ENCODE data around the gene WASL. TPM values are rescaled to one million over a fixed set of nuclear protein-coding genes. Genes with fewer than 3 reads are reported as not detected.

The WASL gene
- polyA plus RNA-seq, 2 of the 4 experiments (the other 2 are of a cell fraction) = 18.5 to 21.0 TPM

DNA sequence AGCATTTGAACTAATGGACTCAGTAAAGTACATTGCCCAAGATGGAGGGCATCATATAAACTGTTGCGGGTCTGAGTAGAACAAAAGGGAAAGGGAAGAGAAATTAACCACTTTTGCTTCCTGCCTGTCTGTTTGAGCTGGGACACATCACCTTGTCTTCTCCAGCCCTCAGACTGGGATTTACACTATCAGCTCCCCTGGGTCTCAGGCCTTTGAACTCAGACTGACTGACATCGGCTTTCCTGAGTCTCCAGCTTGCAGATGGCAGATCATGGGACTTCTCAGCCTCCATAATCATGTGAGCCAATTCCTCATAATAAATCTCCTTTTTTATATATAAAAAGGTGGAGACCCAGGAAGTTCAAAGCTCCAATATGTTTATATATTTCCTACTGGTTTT lies 23.0 kb upstream of the WASL start:
- H3K4me1 ChIP-seq = peaks cover 60% of the 10 kb centered on the region
- FAIRE-seq = no peak
- 96% methylated on average over 2 of the region's 2 CpGs for WGBS (ENCODE audit: missing lambda C conversion rate)
- no peak for ATAC-seq
- peak overlapping the region; percentile 66; the same call in 2 of the 3 replicates for H3K4me2 ChIP-seq
- CTCF ChIA-PET = interaction anchor here (0.7 to 4.7 kb wide), 8 partner anchors 25 to 191 kb away, joined by 3 to 27 read pairs (median 4); no protein-coding TSS in a partner anchor
- H3K27ac ChIP-seq = peak overlapping the region in 1 of 2 experiments; percentile 46; a peak in 4 of 6 replicates
- no peak overlapping the region for H3K4me3 ChIP-seq
- TF ChIP-seq HOXB5 (CRISPR knock-in tag; IDR thresholded peaks at IDR 0.05) (no peak), BHLHE40 (IDR thresholded peaks at IDR 0.05; ENCODE audit: low read depth, low read length) (no peak), RAD21 (conservative IDR thresholded peaks at IDR 0.05 in 1 of 2, IDR thresholded peaks at IDR 0.05 in 1 of 2) (no peak), FOSB (CRISPR knock-in tag; IDR thresholded peaks at IDR 0.05) (no peak), NFE2L2 (conservative IDR thresholded peaks at IDR 0.05; ENCODE audit: low read length) (no peak), PBX3 (IDR thresholded peaks at IDR 0.05) (no peak), HES2 (IDR thresholded peaks at IDR 0.05) (no peak), CBX8 (IDR thresholded peaks at IDR 0.05) (no peak), CEBPB (IDR thresholded peaks at IDR 0.05) (no peak), MAFK (IDR thresholded peaks at IDR 0.05; ENCODE audit: partially characterized antibody) (no peak)
- TF ChIP-seq, protein P1, sequence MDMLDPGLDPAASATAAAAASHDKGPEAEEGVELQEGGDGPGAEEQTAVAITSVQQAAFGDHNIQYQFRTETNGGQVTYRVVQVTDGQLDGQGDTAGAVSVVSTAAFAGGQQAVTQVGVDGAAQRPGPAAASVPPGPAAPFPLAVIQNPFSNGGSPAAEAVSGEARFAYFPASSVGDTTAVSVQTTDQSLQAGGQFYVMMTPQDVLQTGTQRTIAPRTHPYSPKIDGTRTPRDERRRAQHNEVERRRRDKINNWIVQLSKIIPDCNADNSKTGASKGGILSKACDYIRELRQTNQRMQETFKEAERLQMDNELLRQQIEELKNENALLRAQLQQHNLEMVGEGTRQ (IDR thresholded peaks at IDR 0.05) = no peak
- TF ChIP-seq, protein P2, sequence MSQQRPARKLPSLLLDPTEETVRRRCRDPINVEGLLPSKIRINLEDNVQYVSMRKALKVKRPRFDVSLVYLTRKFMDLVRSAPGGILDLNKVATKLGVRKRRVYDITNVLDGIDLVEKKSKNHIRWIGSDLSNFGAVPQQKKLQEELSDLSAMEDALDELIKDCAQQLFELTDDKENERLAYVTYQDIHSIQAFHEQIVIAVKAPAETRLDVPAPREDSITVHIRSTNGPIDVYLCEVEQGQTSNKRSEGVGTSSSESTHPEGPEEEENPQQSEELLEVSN (IDR thresholded peaks at IDR 0.05; ENCODE audit: borderline replicate concordance, low read depth) = no peak
- POLR2A ChIA-PET = interaction anchor here (0.6 to 3.0 kb wide), 3 partner anchors 22 to 85 kb away, joined by 3 to 28 read pairs (median 18); partner anchors contain the start of gene WASL
- no peak for DNase-seq (ENCODE audit: low read depth in 1 of 2, low spot score in 1 of 2)
- H3K9me3 ChIP-seq = no peaks in the 10 kb centered on the region

GRCh38 chr7:123771256-123771655 lies 22.5 kb upstream of the WASL start:
- peak; percentile 37 for TF ChIP-seq CTCF (IDR thresholded peaks at IDR 0.05)
- TF ChIP-seq RAD21 (conservative IDR thresholded peaks at IDR 0.05 in 1 of 2, IDR thresholded peaks at IDR 0.05 in 1 of 2) = peak; percentile 36 to 45; a peak in 3 of 5 replicates
- TF ChIP-seq PHF8 (IDR thresholded peaks at IDR 0.05; ENCODE audit: borderline replicate concordance, low read depth) = no peak
- Histone ChIP-seq H3K27ac (peak overlapping the region; percentile 53 to 80; a peak in 5 of 6 replicates), H3K4me2 (peak overlapping the region; percentile 66), H3K4me3 (no peak overlapping the region), H3K9me3 (no peaks in the 10 kb centered on the region), H3K4me1 (peaks cover 60% of the 10 kb centered on the region)
- 33% methylated on average over 2 of the region's 2 CpGs for WGBS (ENCODE audit: missing lambda C conversion rate)
- POLR2A ChIA-PET = interaction anchor here (0.6 to 3.0 kb wide), 2 partner anchors 22 to 85 kb away, joined by 3 to 28 read pairs; partner anchors contain the start of gene WASL
- peak; percentile 60 to 65; a peak in 5 of 6 replicates for ATAC-seq
- no peak for FAIRE-seq
- DNase-seq (ENCODE audit: low read depth in 1 of 2, low spot score in 1 of 2) = no peak
- CTCF ChIA-PET = interaction anchor here (0.6 to 4.7 kb wide), 7 partner anchors 17 to 100 kb away, joined by 3 to 27 read pairs (median 3); no protein-coding TSS in a partner anchor

- DNase-seq (ENCODE audit: low read depth in 1 of 2, low spot score in 1 of 2) = peak; percentile 84 to 86
- Histone ChIP-seq H3K4me1 (peaks cover 60% of the 10 kb centered on the region), H3K9me3 (no peaks in the 10 kb centered on the region), H3K27ac (peak overlapping the region; percentile 53 to 80), H3K4me2 (peak overlapping the region; percentile 66), H3K4me3 (peak overlapping the region; percentile 10; the same call in 1 of the 3 replicates)
- 41% methylated on average over 8 of the region's 8 CpGs for WGBS (ENCODE audit: missing lambda C conversion rate)
- FAIRE-seq = peak; percentile 63
- ChIA-PET POLR2A (interaction anchor here (0.6 to 3.0 kb wide), 4 partner anchors 21 to 84 kb away, joined by 3 to 28 read pairs (median 5); partner anchors contain the start of gene WASL), CTCF (interaction anchor here (0.6 to 4.7 kb wide), 7 partner anchors 16 to 571 kb away, joined by 3 to 27 read pairs (median 4); partner anchors contain the start of gene WASL)
- ATAC-seq = peak; percentile 90 to 96
- TF ChIP-seq CBX8 (IDR thresholded peaks at IDR 0.05) (no peak), EP300 (IDR thresholded peaks at IDR 0.05) (peak in 1 of 2 experiments; percentile 32; a peak in 1 of 5 replicates), BCL3 (IDR thresholded peaks at IDR 0.05) (peak; percentile 54; the same call in 1 of the 3 replicates), MAZ (IDR thresholded peaks at IDR 0.05; ENCODE audit: borderline replicate concordance, low read depth, low read length) (no peak), POLR2AphosphoS2 (conservative IDR thresholded peaks at IDR 0.05; ENCODE audit: low read length) (no peak), MAFK (IDR thresholded peaks at IDR 0.05; ENCODE audit: partially characterized antibody) (peak; percentile 79), JUNB (IDR thresholded peaks at IDR 0.05) (peak; percentile 82), RARB (CRISPR knock-in tag; IDR thresholded peaks at IDR 0.05) (no peak), HDAC2 (IDR thresholded peaks at IDR 0.05) (no peak), GATA3 (IDR thresholded peaks at IDR 0.05; ENCODE audit: borderline replicate concordance) (peak; percentile 53; the same call in 1 of the 2 replicates), CBX2 (IDR thresholded peaks at IDR 0.05; ENCODE audit: borderline replicate concordance, low read depth) (no peak), CEBPB (IDR thresholded peaks at IDR 0.05) (peak; percentile 88), NFE2L2 (conservative IDR thresholded peaks at IDR 0.05; ENCODE audit: low read length) (no peak), FOSL2 (IDR thresholded peaks at IDR 0.05) (peak; percentile 64), FOSL2 (CRISPR knock-in tag; IDR thresholded peaks at IDR 0.05) (peak; percentile 93), JUN (IDR thresholded peaks at IDR 0.05) (peak in 1 of 2 experiments; percentile 29; a peak in 1 of 5 replicates), MYC (IDR thresholded peaks at IDR 0.05; ENCODE audit: borderline replicate concordance, low read length) (no peak), HES2 (IDR thresholded peaks at IDR 0.05) (peak; percentile 68)
Observed at GRCh38 chr7:123770378-123770777, 21.6 kb upstream of the WASL start.

All from A549 (cell line).